H1 (cell line): ENCODE data around the gene CHRD.

Experiments used
- CTCF ChIP-seq, 3 experiments: IDR thresholded peaks; 1 replicate in 2 of 3; 2 replicates in 1 of 3; pipeline versions ENCODE4 v1.5.1 to v1.6.1; 2011; ENCODE audit warnings: low read length in 3 of 3, mild to moderate bottlenecking in 3 of 3, inconsistent platforms in 2 of 3, low read depth in 1 of 3, moderate library complexity in 1 of 3; ENCODE audit not compliant: insufficient read depth in 1 of 3; ENCODE audit errors: control extremely low read depth in 1 of 3
- EZH2 ChIP-seq: fragments of 200-600 bp; sonication (generic); IDR thresholded peaks from 2 replicates; pipeline ENCODE4 v1.7.1; 2012; ENCODE audit warnings: low read depth, mild to moderate bottlenecking, moderate library complexity, low read length, inconsistent platforms; ENCODE audit not compliant: severe bottlenecking
- GTF2F1 ChIP-seq: IDR thresholded peaks from 2 replicates; pipeline ENCODE4 v1.6.1; 2012; ENCODE audit warnings: low read depth, low read length, improper control_type of control experiment, borderline replicate concordance
- KDM5A ChIP-seq: fragments of 200-600 bp; IDR thresholded peaks from 2 replicates; pipeline ENCODE4 v1.7.1; 2012; ENCODE audit warnings: mild to moderate bottlenecking, low read length, inconsistent platforms, mixed read lengths
- NRF1 ChIP-seq: IDR thresholded peaks from 2 replicates; pipeline ENCODE4 v1.6.1; 2011; ENCODE audit warnings: mild to moderate bottlenecking, low read depth, low read length, improper control_type of control experiment
- POLR2A ChIP-seq, 2 experiments: IDR thresholded peaks; 1 replicate in 1 of 2; 2 replicates in 1 of 2; pipeline ENCODE4 v1.6.1; 2011; ENCODE audit warnings: low read depth in 2 of 2, low read length in 2 of 2, mild to moderate bottlenecking in 2 of 2; ENCODE audit errors: control extremely low read depth in 1 of 2
- RAD21 ChIP-seq, 2 experiments: IDR thresholded peaks in 1 of 2; conservative IDR thresholded peaks in 1 of 2; 2 replicates each; pipeline ENCODE4 v1.6.1; 2011; ENCODE audit warnings: low read depth in 2 of 2, low read length in 2 of 2, improper control_type of control experiment in 1 of 2, inconsistent platforms in 1 of 2, mild to moderate bottlenecking in 1 of 2, moderate library complexity in 1 of 2
- RFX5 ChIP-seq: IDR thresholded peaks from 2 replicates; pipeline ENCODE4 v1.6.1; 2011; ENCODE audit warnings: low read depth, low read length, improper control_type of control experiment, borderline replicate concordance
- YY1 ChIP-seq: IDR thresholded peaks from 2 replicates; pipeline ENCODE4 v1.6.1; 2011; ENCODE audit warnings: low read depth, mild to moderate bottlenecking, low read length

DNA sequence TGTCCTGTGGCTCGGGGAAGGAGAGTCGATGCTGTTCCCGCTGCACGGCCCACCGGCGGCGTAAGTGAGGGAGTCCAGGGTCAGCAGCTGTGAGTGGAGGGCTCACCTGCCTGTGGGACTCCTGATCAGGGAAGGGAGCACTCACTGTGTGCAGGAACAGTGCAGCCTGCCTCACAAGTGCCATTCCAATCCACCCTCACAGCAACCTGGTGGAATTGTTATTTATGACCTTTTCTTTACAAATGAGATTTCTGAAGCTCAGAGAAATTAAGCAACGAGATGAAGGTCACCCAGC, 9.0 kb downstream of the CHRD start:
- TF ChIP-seq POLR2A (IDR thresholded peaks at IDR 0.05; ENCODE audit: control extremely low read depth in 1 of 2, low read depth in 2 of 2, low read length in 2 of 2) (no peak), YY1 (no peak), NRF1 (no peak), CTCF (IDR thresholded peaks at IDR 0.05; ENCODE audit: control extremely low read depth in 1 of 3, insufficient read depth in 1 of 3, low read depth in 1 of 3, low read length in 3 of 3) (no peak), KDM5A (no peak), GTF2F1 (no peak), EZH2 (no peak), RFX5 (no peak), RAD21 (IDR thresholded peaks at IDR 0.05 in 1 of 2, conservative IDR thresholded peaks at IDR 0.05 in 1 of 2; ENCODE audit: low read depth in 2 of 2, low read length in 2 of 2) (no peak)
